Neural crest cell (in vitro differentiated cells): ENCODE results near the gene CEP350. TPM values are rescaled to one million over a fixed set of nuclear protein-coding genes. Genes with fewer than 3 reads are reported as not detected.

Source experiments
- DNase-seq: peaks from one replicate; pipeline ENCODE4 v3.0.0; 2021; ENCODE audit warnings: low read depth, mixed read lengths, low spot score
- H3K27ac Mint-ChIP-seq: one replicate; pipeline ENCODE4 v1.8.0; 2021; ENCODE audit warnings: mild to moderate bottlenecking, mixed read lengths; ENCODE audit not compliant: unreplicated experiment
- H3K27me3 Mint-ChIP-seq: 2 replicates; pipeline ENCODE4 v1.8.0; 2021; ENCODE audit warnings: low read depth, mild to moderate bottlenecking, mixed read lengths
- H3K36me3 Mint-ChIP-seq: 2 replicates; pipeline ENCODE4 v1.8.0; 2021; ENCODE audit warnings: low read depth, mild to moderate bottlenecking, mixed read lengths
- H3K4me1 Mint-ChIP-seq: 2 replicates; pipeline ENCODE4 v1.8.0; 2021; ENCODE audit warnings: mixed read lengths
- H3K4me3 Mint-ChIP-seq: one replicate; pipeline ENCODE4 v1.8.0; 2021; ENCODE audit warnings: mild to moderate bottlenecking, mixed read lengths
- H3K9me3 Mint-ChIP-seq: 2 replicates; pipeline ENCODE4 v1.8.0; 2021; ENCODE audit warnings: mixed read lengths
- CTCF ChIP-seq: fragments of 200-600 bp; sonication (generic); conservative IDR thresholded peaks from 2 replicates; pipeline ENCODE4 v1.5.0; 2021; ENCODE audit warnings: antibody characterized with exemption, mild to moderate bottlenecking
- total RNA-seq: library from RNA; stranded (reverse); gene quantifications from 2 replicates; pipeline ENCODE4 v1.2.1, GENCODE V29; 2021

Gene CEP350
- total RNA-seq, 1 donor from 2014 or later: 44.8 TPM

- no peak for TF ChIP-seq CTCF
- Mint-ChIP-seq H3K9me3 (no peaks in the 10 kb centered on the region), H3K4me3 (peak overlapping the region; percentile 47), H3K27me3 (no peaks in the 10 kb centered on the region), H3K36me3 (no peaks in the 10 kb centered on the region), H3K4me1 (peaks cover 10% of the 10 kb centered on the region), H3K27ac (no peak overlapping the region)
- DNase-seq: no peak
Measured at GRCh38 chr1:179950651-179951050, 4.0 kb upstream of the CEP350 start.

GRCh38 chr1:179951383-179952144 is 3.0 kb upstream of the CEP350 start:
- peaks cover 19% of the 10 kb centered on the region for H3K4me1 Mint-ChIP-seq
- no peaks in the 10 kb centered on the region for H3K27me3 Mint-ChIP-seq
- no peaks in the 10 kb centered on the region for H3K9me3 Mint-ChIP-seq
- H3K36me3 Mint-ChIP-seq: no peaks in the 10 kb centered on the region
- TF ChIP-seq CTCF: no peak
- no peak for DNase-seq
- peak overlapping the region; percentile 47 for H3K4me3 Mint-ChIP-seq
- no peak overlapping the region for H3K27ac Mint-ChIP-seq

GRCh38 chr1:179952186-179952585 is 2.4 kb upstream of the CEP350 start:
- Mint-ChIP-seq H3K27ac (no peak overlapping the region), H3K36me3 (no peaks in the 10 kb centered on the region), H3K4me1 (peaks cover 24% of the 10 kb centered on the region), H3K4me3 (peak overlapping the region; percentile 47), H3K27me3 (no peaks in the 10 kb centered on the region), H3K9me3 (no peaks in the 10 kb centered on the region)
- no peak for TF ChIP-seq CTCF
- DNase-seq: no peak

- peak overlapping the region; percentile 88 for H3K4me3 Mint-ChIP-seq
- H3K36me3 Mint-ChIP-seq: no peaks in the 10 kb centered on the region
- no peaks in the 10 kb centered on the region for H3K27me3 Mint-ChIP-seq
- no peaks in the 10 kb centered on the region for H3K9me3 Mint-ChIP-seq
- peak overlapping the region; percentile 82 for H3K27ac Mint-ChIP-seq
- peaks cover 28% of the 10 kb centered on the region for H3K4me1 Mint-ChIP-seq
- peak; percentile 45 for TF ChIP-seq CTCF
- no peak for DNase-seq
Measured at GRCh38 chr1:179953974-179954492, 577 bp upstream of the CEP350 start.

- TF ChIP-seq CTCF: peak; percentile 22
- Mint-ChIP-seq H3K36me3 (no peaks in the 10 kb centered on the region), H3K9me3 (no peaks in the 10 kb centered on the region), H3K27me3 (no peaks in the 10 kb centered on the region), H3K4me3 (peak overlapping the region; percentile 95), H3K27ac (peak overlapping the region; percentile 90), H3K4me1 (peaks cover 28% of the 10 kb centered on the region)
- no peak for DNase-seq
Measured at GRCh38 chr1:179955287-179955680, 674 bp downstream of the CEP350 start.
